ENCODE data around the gene ZCCHC2.

ZCCHC2 gene

DNA sequence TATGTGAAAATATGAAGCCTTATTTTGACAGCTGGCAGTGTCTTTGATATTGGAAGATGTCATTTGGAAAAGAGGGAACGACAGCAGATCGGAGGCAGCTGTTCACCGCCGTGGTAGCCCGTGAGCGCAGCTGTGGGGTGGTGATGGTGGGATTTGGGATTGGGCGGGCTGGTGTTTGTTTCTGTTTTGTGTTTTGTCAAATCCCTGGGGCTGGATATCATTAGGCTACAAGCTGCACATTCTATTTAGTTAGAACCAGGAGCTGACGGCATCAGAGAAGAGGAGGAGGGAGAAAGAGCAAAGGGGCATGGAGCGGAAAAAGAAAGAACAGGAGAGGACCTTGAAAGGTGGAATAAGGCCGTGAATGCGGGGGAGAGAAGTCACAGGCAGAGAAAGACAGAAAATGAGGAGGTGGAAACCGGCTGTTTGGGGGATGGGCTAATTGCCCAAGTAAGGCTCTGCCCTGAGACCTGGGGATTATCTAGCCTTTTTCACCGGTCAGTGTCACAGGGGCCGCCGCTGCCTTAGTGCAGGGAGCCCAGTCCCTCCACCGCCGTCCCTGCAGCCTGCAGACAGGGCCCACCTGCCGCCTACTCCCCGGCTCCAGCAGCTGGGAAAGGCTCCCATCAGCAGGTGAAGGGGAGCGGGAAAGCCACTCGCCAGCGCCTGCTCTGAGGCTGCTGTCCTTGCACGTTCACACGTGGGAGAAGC lies 88.0 kb downstream of the ZCCHC2 start:
- no peak for FAIRE-seq

DNA sequence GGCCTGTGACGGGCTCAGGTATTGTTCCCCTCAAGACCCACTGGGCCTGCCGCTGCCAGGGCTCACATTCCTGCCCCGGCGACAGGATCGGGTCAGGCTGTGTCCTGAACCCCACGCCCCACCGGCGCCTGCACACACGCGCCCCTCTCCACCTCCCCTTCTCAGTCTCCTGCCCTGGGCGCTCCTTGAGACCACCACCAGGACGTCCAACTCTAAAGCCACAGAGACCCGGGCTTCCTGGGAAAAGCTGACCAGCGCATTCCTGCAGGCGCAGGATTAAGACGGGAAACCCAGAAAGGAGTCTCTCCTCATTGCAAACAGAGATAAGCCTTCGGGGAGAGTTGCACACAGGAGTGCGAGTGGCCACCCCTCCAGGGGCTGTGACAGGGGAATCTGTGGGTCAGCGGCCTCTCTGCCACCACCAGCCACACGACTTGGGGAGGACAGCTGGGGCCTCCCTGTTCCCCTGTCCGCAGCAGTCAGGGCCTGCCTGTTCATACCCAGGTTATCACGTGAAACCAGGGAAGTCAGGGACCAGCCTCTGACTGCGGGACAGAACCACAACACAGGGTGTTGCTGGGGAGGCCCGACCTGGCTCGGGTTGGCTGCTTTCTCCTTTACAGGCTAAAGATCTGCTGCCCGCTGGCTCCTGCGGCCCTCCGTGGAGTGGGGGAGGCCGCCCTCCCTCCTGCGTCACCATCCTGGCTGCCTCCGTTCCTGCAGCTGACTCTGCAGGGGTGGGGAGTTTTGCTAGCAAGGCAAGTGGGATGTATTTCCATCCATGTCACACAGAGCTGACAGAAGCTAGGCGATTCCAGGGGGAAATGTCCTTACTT lies 88.8 kb downstream of the ZCCHC2 start:
- FAIRE-seq = no peak

DNA sequence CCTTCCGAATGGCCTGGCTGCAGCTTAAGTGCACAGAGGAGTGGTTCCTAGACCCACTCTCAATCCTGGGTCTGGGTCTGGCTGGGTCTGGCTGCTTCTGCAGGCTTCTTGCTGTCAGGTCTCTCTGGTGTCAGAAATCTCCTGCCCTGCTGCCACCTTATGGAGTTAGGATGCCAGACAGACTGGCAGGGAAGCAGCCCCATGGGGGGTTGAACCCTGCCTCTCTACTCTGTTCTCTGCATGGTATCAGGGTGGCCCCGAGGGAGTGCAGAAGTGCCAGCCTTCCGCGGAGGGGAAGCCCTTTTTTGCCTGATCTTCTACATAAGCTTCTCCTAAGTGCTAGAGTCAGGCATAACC lies 89.4 kb downstream of the ZCCHC2 start:
- FAIRE-seq = no peak

DNA sequence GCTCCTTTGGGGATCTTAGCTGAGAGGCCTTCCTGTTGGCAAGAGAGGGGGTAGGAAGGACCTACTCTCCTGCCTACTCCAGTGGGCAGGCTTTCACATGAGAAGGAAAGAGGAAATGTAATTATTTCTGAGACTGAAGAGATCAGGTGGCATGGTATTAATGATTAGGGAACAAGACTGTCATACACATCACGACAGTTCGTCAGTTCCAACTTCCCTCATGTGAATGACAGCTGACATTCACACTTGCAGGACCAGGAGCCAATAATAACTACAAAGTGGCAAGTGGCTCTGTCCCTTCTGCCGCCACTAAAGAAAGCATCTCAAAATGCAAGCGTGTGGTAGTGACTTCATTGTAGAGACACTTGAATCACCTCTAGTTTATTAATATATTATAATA lies 90.0 kb downstream of the ZCCHC2 start:
- no peak for FAIRE-seq

DNA sequence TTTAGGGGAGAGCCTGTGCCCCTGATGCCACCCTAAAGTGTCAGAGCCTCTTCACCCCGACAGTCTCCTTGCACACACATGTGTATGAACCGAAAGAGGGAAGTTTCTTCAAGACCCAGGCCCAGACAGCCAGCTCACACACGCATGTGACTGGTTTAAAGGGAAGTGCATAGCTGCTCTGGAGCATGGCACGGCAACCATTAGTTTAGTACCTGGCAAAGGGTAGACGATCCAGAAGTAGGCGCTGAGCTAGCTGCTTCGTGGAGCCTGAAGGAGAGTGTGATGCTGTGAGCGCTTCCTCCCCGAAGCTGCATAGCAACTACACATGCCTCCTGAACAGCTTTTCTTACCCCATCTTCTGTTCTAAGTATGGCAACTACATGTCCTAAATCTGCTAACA lies 91.7 kb downstream of the ZCCHC2 start:
- no peak for FAIRE-seq

GRCh38 chr18:62616331-62616805 lies 93.5 kb downstream of the ZCCHC2 start:
- FAIRE-seq = no peak

DNA sequence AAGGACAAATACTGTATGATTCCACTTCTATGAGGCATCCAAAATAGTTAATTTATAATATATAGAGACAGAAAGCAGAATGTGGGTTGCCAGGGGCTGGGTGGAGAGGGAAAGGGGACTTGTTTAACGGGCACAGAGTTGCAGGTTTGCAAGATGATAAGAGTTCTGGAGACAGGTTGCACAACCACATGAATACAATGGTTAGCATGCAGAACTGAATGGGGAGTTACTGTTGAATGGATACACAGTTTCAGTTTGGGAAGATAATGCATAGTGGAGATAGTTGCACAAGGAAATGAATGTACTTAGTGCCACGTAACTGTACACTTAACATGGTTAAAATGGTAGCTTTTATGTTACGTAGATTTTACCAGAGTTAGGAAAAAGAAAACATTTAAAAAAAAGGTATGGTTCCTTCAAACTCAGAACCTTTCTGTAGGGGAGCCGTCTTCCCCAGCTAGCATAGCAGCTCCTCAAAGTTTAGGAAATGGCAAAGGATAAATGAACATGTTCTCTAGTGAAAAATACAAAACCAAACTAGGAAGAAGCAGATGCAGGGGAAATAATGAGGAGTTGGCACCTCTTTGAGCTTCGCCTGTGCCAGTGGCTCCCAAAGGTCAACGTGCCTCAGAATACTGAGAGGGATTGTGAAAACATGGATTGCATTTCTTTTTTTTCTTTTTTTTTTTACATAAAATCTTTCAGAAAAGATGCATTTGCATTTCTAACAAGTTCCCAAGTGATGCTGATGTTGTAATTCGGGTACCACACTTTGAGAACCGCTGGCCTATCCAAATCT lies 95.2 kb downstream of the ZCCHC2 start:
- FAIRE-seq = no peak

- no peak for FAIRE-seq
Observed at GRCh38 chr18:62618735-62619134, 95.9 kb downstream of the ZCCHC2 start.

- FAIRE-seq = no peak
Observed at GRCh38 chr18:62621546-62621945, 98.7 kb downstream of the ZCCHC2 start.

GRCh38 chr18:62625019-62625418 lies 102.2 kb downstream of the ZCCHC2 start:
- no peak for FAIRE-seq

Data from islet of Langerhans (tissue), 1 donor.